ENCODE results near the gene CCDC148.

- no peak for TF ChIP-seq REST (IDR thresholded peaks at IDR 0.05; ENCODE audit: insufficient read depth in 1 of 2, low read depth in 2 of 2, low read length in 2 of 2)
- TF ChIP-seq TAF1 (IDR thresholded peaks at IDR 0.05; ENCODE audit: borderline replicate concordance, insufficient read depth, low read length) = no peak
Observed at GRCh38 chr2:158194229-158194628, 262.3 kb downstream of the CCDC148 start.
